Measurements from ENCODE around the gene SIK3.

- TF ChIP-seq CTCF (IDR thresholded peaks at IDR 0.05; ENCODE audit: insufficient read depth, low read length) = no peak
- TF ChIP-seq POLR2AphosphoS5 (IDR thresholded peaks at IDR 0.05; ENCODE audit: low read depth) = no peak
- TF ChIP-seq GABPA (IDR thresholded peaks at IDR 0.05; ENCODE audit: low read depth) = no peak
Observed at GRCh38 chr11:117089685-117090084, 8.5 kb downstream of the SIK3 start.

Measured in HL-60 (cell line).